ENCODE results near the gene TMEM121. TPM values are rescaled to one million over a fixed set of nuclear protein-coding genes. Genes with fewer than 3 reads are reported as not detected.

The TMEM121 gene
- total RNA-seq, 1 donor = 4.0 TPM

DNA sequence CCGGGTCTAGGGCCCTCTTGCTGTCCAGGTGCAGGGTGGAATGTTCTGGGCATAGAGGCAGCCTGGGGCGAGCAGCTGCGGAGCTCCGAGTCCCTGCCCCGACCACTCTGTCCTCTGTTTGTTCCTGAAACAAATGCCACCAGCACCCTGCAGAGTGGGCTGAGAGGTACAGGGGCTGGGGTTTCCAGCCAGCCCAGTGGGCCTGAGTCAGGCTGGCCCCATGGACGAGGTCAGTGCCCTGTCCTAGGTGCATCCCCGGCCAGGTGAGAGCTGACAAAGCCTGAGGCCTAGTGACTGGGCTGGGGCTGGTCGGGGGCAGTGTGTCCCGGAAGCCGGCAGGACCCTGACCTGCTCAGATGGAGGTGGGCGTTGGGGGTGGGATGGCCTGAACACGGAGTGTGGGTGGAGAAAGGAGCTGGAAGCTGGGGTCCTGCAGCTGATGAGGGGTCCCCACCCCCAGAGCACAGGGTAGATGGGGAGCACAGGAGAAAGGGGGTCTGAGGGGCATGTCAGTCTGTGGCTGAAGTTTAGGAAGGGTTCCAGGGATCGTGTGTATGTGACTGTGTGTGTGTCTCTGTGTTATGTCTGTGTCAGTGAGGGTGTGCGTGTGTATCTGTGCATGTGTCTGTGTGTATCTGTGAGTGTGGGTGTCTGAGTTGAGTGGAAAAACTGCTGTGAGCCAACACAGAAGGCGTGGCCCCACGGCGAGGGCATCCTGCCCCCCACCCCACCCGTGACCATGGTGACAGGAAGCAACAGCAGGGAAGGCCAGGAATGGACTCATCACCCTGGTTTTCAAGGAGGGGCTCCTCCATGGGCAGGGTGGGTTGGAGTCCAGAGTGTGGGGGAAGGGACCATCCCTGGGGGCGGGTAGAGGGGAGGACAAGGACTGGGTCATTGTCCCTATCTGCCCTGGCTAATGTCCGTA, 42.0 kb upstream of the TMEM121 start:
- DNase-seq (ENCODE audit: low read depth) = peak; percentile 48
- TF ChIP-seq, protein P1, sequence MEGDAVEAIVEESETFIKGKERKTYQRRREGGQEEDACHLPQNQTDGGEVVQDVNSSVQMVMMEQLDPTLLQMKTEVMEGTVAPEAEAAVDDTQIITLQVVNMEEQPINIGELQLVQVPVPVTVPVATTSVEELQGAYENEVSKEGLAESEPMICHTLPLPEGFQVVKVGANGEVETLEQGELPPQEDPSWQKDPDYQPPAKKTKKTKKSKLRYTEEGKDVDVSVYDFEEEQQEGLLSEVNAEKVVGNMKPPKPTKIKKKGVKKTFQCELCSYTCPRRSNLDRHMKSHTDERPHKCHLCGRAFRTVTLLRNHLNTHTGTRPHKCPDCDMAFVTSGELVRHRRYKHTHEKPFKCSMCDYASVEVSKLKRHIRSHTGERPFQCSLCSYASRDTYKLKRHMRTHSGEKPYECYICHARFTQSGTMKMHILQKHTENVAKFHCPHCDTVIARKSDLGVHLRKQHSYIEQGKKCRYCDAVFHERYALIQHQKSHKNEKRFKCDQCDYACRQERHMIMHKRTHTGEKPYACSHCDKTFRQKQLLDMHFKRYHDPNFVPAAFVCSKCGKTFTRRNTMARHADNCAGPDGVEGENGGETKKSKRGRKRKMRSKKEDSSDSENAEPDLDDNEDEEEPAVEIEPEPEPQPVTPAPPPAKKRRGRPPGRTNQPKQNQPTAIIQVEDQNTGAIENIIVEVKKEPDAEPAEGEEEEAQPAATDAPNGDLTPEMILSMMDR (IDR thresholded peaks at IDR 0.05; ENCODE audit: insufficient read depth, low read length) = no peak
- no peak overlapping the region for H3K4me3 ChIP-seq (ENCODE audit: low read depth, low read length)

DNA sequence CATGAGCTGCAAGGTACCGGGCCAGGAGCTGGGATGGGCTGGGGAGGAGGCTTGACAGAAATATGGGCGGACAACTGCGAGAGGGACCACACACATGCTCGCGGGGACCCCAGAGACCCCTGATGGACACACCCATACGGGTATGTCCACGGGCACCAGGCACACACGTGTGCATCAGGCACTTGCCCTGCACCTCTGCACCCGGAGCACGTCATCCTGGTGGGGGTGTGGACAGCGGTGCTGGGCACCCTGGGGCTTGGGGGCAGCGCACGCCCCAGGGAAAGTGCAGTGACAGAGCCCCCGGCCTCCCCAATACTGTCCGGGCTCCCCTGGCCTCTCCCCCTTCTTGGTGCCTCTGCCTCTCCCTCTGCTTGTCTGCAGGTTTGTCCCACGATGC, 41.4 kb upstream of the TMEM121 start:
- TF ChIP-seq, protein P1 (IDR thresholded peaks at IDR 0.05; ENCODE audit: insufficient read depth, low read length) = no peak
- no peak for DNase-seq (ENCODE audit: low read depth)
- no peak overlapping the region for H3K4me3 ChIP-seq (ENCODE audit: low read depth, low read length)

DNA sequence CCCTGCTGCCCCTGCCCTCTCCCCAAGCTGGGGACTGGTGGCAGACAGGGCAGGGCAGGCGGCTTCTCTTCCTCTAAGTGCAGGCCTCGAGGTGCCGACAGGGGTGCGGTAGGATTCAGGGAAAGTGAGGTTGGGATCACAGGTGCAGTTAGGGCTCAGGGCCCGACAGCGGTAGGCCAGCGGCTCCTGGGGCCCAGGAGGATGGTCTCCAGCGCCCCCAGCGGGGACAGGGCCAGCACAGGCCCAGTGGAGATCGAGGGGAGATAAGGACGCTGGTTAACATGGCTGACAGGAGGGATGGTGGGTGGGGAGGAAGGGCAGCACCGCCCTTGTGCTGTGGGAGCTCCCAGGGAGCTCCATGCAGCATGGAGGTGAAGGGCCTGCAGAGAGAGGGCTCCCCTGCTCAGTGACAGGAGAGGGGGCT, 40.6 kb upstream of the TMEM121 start:
- no peak for DNase-seq (ENCODE audit: low read depth)
- TF ChIP-seq, protein P1 (IDR thresholded peaks at IDR 0.05; ENCODE audit: insufficient read depth, low read length) = no peak
- no peak overlapping the region for H3K4me3 ChIP-seq (ENCODE audit: low read depth, low read length)

DNA sequence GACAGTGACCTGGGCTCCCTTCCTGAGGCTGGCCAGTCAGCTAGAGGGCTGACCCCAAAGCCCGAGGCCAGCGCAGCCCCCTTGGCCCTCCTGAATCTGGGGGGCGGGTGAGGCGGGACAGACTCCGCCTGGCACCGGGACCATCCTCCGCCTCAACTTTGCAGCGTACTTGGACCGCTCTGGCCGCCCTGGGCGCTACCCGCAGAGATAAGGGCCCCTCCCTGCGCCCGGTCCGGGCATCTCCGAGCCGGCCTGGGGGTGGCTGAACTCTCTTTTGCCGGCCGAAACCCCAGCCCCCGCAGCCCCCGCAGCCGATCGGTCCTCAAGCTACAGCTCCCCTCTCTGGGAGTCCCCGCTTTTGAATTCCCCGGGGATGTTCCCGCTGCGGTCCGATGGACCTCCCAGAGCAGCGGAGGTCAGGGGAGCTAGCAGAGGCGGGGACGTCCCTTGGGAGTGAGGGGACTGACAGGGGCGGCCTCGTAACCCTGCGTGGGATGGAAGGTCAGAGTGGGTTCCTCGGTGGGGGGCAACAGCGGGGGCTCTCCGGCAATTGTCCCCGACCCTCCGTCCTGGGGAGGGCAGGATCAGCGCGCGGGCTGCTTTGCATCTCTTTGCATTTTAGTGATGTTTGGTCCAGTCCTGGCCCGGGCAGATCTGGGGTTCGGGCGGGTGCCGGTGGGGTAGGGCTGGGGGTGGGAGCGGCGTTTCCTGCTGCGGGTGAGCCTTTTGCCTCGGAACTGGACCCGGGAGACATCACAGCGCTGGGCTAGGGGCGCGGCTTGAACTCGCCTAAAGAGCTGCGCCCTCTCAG, 40.0 kb upstream of the TMEM121 start, which contains the start of gene CRIP1:
TSS of gene CRIP1 (plus strand) at position 724 of the 811 bp plus-strand sequence. CDS start 374 bp downstream, outside the sequence.
- TF ChIP-seq, protein P1 (IDR thresholded peaks at IDR 0.05; ENCODE audit: insufficient read depth, low read length) = no peak
- no peak for DNase-seq (ENCODE audit: low read depth)
- H3K4me3 ChIP-seq (ENCODE audit: low read depth, low read length) = peak within 1 kb of the TSS; percentile 40

DNA sequence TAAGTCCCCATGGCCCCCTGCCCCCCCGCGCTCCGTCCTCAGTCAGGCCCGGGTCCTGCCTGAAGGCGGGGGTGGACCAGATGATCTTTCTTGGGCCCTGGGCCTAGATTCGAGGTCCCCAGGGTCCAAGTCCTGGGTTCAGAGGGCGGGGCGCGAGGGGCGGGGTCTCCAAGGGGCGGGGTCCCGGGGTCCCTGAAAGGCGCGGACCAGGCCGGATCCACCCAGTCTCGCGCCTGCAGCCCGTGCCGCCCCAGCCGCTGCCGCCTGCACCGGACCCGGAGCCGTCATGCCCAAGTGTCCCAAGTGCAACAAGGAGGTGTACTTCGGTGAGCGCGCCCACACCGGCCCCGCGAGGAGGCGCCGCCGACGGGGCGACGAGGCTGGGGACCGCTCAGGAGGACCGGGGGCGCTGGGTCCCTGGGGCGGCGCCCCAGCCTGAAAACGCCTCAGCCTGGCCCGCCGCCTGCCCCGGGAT, 39.4 kb upstream of the TMEM121 start:
- TF ChIP-seq, protein P1 (IDR thresholded peaks at IDR 0.05; ENCODE audit: insufficient read depth, low read length) = no peak
- H3K4me3 ChIP-seq (ENCODE audit: low read depth, low read length) = peak overlapping the region; percentile 40
- no peak for DNase-seq (ENCODE audit: low read depth)

DNA sequence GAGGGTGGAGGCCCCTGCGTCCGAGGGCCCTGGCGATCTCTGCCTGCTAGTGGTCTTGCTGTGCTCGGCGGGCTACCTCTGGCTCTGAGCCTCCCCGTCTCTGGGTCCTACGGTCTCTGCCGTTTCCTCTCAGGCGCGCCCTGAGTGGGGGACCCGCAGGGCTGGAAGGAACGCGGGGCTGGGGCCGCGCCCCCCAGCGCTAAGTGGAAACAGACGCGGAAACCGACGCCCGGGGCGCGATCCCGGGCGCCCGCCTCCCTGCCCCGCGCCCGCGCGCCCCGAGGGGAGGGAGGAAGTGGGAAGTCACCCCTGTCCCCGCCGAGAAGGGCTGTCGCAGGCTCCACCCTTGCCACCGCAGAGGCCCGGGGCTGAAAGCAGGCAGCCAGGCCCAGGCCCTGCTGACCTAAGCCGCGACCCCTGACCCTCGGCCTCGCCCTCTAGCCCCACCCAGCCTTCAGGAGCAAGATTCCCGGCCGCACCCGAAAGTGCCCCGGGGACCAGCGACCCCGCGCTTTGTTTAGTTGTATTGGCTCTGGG, 38.9 kb upstream of the TMEM121 start:
- H3K4me3 ChIP-seq (ENCODE audit: low read depth, low read length) = peak overlapping the region; percentile 40
- no peak for DNase-seq (ENCODE audit: low read depth)
- TF ChIP-seq, protein P1 (IDR thresholded peaks at IDR 0.05; ENCODE audit: insufficient read depth, low read length) = no peak
